Mesothelial cell of epicardium (in vitro differentiated cells): ENCODE measurements around the gene NDUFA5. TPM values are rescaled to one million over a fixed set of nuclear protein-coding genes. Genes with fewer than 3 reads are reported as not detected.
"Not testable (repeated sequence)": the region's sequence is repeated elsewhere in the genome, so short reads cannot be mapped to it uniquely, and the experiment has no call there.

Experiments
- DNase-seq, 2 experiments: peaks; one replicate each; pipeline ENCODE4 v3.0.0; 2021; ENCODE audit warnings: low spot score in 2 of 2; ENCODE audit not compliant: unreplicated experiment in 2 of 2
- H3K27ac Mint-ChIP-seq: 2 replicates; pipeline ENCODE4 v1.8.0; 2021; ENCODE audit warnings: mixed read lengths
- H3K27me3 Mint-ChIP-seq: 2 replicates; pipeline ENCODE4 v1.8.0; 2021; ENCODE audit warnings: low read depth, mixed read lengths
- H3K36me3 Mint-ChIP-seq: 2 replicates; pipeline ENCODE4 v1.8.0; 2021; ENCODE audit warnings: mixed read lengths
- H3K4me1 Mint-ChIP-seq: 2 replicates; pipeline ENCODE4 v1.8.0; 2021; ENCODE audit warnings: mixed read lengths
- H3K4me3 Mint-ChIP-seq: 2 replicates; pipeline ENCODE4 v1.8.0; 2021; ENCODE audit warnings: mild to moderate bottlenecking, moderate library complexity, mixed read lengths
- H3K9me3 Mint-ChIP-seq: 2 replicates; pipeline ENCODE4 v1.8.0; 2021; ENCODE audit warnings: mixed read lengths
- CTCF ChIP-seq: fragments of 200-600 bp; sonication (generic); IDR thresholded peaks from one replicate; pipeline ENCODE4 v1.5.0; 2021; ENCODE audit warnings: antibody characterized with exemption; ENCODE audit not compliant: unreplicated experiment
- total RNA-seq: library from RNA; stranded (reverse); gene quantifications from 3 replicates; pipeline ENCODE4 v1.2.1, GENCODE V29; 2021

NDUFA5 gene
- total RNA-seq, 1 donor from 2014 or later: 71.8 TPM

DNA sequence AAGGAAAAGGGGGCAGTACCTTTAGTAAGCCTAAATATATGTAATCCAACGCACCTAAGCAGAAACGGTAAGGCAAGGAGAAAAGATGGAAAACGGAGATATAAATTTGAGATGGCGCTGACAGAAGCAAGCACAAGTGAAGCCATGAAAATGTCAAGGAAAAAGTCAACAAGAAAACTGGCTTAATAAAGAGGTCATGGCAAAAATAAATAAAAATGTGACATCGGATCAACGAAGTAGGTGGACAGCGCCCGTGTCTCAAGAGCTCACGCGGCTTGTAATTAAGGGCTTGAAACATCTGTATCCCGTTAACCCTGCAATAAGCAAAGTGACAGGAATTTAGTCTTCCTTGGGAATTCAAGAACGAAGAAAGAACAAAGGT is 611 bp downstream of the NDUFA5 start:
- no peak for DNase-seq
- H3K9me3 Mint-ChIP-seq: no peaks in the 10 kb centered on the region
- H3K27ac Mint-ChIP-seq: no peak overlapping the region
- H3K4me1 Mint-ChIP-seq: peaks cover 3% of the 10 kb centered on the region
- no peak overlapping the region for H3K4me3 Mint-ChIP-seq
- H3K36me3 Mint-ChIP-seq: peaks cover 8% of the 10 kb centered on the region
- no peak for TF ChIP-seq CTCF
- no peaks in the 10 kb centered on the region for H3K27me3 Mint-ChIP-seq

GRCh38 chr7:123555484-123555883 is 2.1 kb downstream of the NDUFA5 start:
- Mint-ChIP-seq H3K4me3 (no peak overlapping the region), H3K4me1 (peaks cover 3% of the 10 kb centered on the region), H3K9me3 (no peaks in the 10 kb centered on the region), H3K27me3 (no peaks in the 10 kb centered on the region), H3K36me3 (peaks cover 8% of the 10 kb centered on the region), H3K27ac (no peak overlapping the region)
- no peak for DNase-seq
- no peak for TF ChIP-seq CTCF

- no peaks in the 10 kb centered on the region for H3K9me3 Mint-ChIP-seq
Observed at GRCh38 chr7:123553159-123553558, 4.5 kb downstream of the NDUFA5 start.

GRCh38 chr7:123552641-123553040 is 5.0 kb downstream of the NDUFA5 start:
- TF ChIP-seq CTCF: no peak
- Mint-ChIP-seq H3K27me3 (no peaks in the 10 kb centered on the region), H3K27ac (no peak overlapping the region), H3K36me3 (peaks cover 18% of the 10 kb centered on the region), H3K4me3 (no peak overlapping the region), H3K9me3 (no peaks in the 10 kb centered on the region), H3K4me1 (no peaks in the 10 kb centered on the region)
- DNase-seq: no peak

More at GRCh38 chr7:123553159-123553558, 4.5 kb downstream of the NDUFA5 start:
- Mint-ChIP-seq H3K4me1 (peaks cover under 1% of the 10 kb centered on the region), H3K4me3 (no peak overlapping the region), H3K36me3 (peaks cover 18% of the 10 kb centered on the region), H3K27ac (no peak overlapping the region), H3K27me3 (no peaks in the 10 kb centered on the region)
- DNase-seq: no peak
- no peak for TF ChIP-seq CTCF

DNA sequence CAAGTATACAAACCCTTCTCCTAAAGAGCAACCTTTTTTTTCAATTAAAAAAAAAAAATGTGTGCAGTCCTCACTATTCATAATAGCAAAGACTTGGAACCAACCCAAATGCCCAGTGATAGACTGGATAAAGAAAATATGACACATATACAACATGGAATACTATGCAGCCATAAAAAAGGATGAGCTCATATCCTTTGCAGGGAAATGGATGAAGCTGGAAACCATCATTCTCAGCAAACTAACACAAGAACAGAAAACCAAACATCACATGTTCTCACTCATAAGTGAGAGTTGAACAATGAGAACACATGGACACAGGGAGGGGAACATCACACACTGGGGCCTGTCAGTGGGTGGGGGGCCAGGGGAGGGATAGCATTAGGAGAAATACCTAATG is 5.5 kb downstream of the NDUFA5 start:
- H3K27me3 Mint-ChIP-seq, H3K27ac Mint-ChIP-seq, H3K4me1 Mint-ChIP-seq, H3K4me3 Mint-ChIP-seq, H3K9me3 Mint-ChIP-seq, DNase-seq: not testable (repeated sequence)
- peaks cover 20% of the 10 kb centered on the region for H3K36me3 Mint-ChIP-seq

DNA sequence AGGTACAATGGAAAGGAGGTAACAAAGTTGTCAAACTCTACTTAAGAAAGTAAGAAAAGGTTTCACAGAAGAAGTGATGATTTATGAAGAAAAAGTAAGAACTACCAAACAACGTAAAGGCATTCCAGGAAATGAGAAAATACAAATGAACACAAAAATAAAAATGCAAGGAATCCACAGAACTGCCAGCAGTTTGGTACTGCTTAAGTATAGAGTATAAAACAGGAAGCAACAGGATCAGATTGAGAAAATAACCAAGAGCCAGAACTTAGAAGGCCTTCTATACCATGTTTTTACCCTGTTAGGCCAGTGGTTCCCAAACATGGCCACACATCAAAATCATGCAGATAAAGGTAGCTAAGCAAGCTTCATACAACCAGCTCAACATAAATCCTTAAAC is 9.2 kb downstream of the NDUFA5 start:
- no peak overlapping the region for H3K4me3 Mint-ChIP-seq
- H3K27ac Mint-ChIP-seq: no peak overlapping the region
- H3K9me3 Mint-ChIP-seq: no peaks in the 10 kb centered on the region
- DNase-seq: no peak
- no peaks in the 10 kb centered on the region for H3K4me1 Mint-ChIP-seq
- no peak for TF ChIP-seq CTCF
- H3K36me3 Mint-ChIP-seq: peaks cover 20% of the 10 kb centered on the region
- H3K27me3 Mint-ChIP-seq: no peaks in the 10 kb centered on the region
